Inflammatory macrophage treated with lipopolysaccharide for 1 hour (primary cell): Measurements from ENCODE around the gene USP11.

ENCODE experiments used
- DNase-seq, 2 donors: peaks; one replicate each; pipeline ENCODE4 v3.0.0-alpha.2; 2020 to 2022

USP11 gene

DNA sequence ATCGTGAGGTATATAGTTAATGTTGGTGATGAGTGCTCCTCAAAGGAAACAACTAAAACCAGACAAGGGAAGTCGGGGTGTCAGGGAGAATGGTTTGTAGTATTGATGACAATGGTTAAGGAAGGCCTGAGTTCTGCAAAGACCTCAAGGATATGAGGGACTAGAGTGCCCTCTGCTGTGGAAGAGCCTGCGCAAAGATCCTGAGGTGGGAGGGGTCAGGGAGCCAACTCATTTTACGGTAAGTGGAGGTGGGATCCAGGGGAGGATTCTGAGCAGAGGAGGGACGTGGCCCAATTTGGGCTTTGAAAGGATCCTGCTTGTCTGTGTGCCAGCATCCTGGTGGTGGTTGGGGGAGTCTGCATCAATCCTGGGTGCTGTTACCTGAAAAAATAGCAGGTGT lies 27.8 kb upstream of the USP11 start:
- no peak for DNase-seq

DNA sequence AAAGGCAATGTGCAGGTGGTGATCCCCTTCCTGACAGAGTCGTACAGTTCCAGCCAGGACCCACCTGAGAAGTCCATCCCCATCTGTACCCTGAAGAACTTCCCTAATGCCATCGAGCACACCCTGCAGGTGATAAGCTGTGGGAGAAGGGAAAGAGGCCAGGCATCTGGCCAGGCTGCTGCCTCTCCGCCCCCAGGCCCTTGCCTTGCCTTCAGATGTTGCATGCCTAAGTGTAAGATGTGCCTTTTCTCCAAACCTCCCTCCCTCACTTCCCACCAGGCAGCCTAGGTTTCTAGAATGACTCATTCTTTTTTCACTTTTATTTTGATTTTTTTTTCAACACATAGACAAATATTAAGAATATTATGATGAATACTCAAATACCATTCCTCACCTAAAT lies 26.5 kb upstream of the USP11 start:
- no peak for DNase-seq

DNA sequence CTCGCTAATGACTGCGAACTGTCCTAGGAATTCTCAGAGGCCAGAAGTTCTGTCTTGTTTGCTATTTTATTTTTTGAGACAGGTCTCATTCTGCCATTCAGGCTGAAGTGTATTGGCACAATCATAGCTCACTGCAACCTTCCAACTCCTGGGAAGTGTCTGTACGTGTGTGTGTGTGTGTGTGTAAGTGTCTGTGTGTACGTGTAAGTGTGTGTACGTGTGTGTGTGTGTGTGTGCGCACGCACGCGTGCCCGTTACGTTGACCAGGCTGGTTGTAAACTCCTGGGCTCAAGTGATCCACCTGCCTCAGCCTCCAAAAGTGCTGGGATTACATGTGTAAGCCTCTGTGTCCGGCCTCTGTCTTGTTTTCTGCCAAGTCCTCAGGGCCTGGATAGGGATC lies 24.7 kb upstream of the USP11 start:
- no peak for DNase-seq

DNA sequence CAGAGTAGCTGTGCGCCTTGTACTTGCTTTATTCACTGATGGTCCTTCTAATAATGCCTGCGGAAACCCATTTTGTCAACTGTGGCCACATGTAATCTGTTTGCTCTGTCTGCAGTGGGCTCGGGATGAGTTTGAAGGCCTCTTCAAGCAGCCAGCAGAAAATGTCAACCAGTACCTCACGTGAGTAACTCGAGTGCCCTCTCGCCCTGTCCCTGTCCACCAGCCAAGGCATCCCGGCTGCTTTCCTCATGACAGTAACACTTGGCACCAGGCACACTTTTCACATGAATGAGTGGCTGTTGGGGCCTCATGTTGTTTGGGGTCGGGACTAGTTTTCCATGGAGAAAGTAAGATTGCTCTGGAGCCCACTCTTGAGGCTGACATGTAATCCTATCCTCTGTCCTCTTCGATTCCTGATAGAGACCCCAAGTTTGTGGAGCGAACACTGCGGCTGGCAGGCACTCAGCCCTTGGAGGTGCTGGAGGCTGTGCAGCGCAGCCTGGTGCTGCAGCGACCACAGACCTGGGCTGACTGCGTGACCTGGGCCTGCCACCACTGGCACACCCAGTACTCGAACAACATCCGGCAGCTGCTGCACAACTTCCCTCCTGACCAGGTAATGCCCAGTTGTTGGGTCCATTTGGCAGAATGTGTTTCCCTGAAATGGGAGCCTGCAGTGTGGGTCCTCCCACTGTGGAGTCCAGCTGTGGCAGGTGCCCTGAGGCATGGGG lies 23.1 kb upstream of the USP11 start:
- no peak for DNase-seq

DNA sequence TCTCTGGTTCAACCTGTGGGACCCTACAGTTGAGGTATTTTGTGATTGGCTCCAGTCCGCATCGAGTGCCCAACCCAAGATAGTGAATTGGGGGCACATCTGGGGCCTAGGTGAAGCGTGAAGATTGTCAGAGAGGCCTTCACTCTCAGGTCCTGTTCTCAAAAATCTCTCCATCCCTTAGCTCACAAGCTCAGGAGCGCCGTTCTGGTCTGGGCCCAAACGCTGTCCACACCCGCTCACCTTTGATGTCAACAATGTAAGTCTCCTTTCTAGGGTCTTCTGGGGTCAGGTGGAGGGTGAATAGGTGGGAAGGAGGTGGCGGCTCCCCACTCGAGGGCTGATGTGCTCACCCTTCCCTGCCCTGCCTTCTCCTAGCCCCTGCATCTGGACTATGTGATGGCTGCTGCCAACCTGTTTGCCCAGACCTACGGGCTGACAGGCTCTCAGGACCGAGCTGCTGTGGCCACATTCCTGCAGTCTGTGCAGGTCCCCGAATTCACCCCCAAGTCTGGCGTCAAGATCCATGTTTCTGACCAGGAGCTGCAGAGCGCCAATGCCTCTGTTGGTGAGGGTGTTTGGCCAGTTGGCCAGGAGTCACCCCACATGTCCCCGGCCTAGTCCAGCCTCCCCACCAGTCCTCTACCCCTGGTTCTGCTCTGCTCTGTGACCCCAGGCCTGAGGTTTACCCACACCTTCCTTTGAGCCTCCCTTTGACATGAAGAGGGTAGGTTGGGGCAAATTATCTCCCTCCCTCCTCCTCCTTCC lies 22.0 kb upstream of the USP11 start:
- no peak for DNase-seq

DNA sequence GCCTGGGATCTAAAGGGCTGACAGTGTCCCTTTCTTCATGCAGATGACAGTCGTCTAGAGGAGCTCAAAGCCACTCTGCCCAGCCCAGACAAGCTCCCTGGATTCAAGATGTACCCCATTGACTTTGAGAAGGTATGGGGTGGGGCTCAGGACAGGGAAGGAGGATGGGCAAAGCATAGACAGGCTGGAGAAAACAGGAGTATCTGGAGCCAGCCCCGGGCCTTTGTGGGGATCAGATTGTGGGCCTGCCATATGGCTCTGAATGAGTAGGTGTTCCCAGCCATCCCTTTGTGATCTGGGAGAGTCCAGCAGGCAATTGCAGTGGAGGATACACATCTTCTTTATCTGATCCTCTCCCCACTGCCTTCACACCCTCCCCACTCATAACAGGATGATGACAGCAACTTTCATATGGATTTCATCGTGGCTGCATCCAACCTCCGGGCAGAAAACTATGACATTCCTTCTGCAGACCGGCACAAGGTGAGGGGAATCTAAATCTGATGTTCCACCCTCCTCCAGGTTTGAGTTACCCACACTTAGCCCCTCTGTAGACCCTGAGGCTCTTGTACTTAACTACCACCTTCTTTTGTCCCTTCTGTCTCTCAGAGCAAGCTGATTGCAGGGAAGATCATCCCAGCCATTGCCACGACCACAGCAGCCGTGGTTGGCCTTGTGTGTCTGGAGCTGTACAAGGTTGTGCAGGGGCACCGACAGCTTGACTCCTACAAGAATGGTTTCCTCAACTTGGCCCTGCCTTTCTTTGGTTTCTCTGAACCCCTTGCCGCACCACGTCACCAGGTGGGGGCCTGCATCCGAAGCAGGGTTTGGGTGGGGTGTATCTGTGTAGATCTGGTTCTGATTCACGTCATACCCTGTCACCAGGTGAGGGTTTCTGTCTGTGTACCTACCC lies 20.2 kb upstream of the USP11 start:
- no peak for DNase-seq

DNA sequence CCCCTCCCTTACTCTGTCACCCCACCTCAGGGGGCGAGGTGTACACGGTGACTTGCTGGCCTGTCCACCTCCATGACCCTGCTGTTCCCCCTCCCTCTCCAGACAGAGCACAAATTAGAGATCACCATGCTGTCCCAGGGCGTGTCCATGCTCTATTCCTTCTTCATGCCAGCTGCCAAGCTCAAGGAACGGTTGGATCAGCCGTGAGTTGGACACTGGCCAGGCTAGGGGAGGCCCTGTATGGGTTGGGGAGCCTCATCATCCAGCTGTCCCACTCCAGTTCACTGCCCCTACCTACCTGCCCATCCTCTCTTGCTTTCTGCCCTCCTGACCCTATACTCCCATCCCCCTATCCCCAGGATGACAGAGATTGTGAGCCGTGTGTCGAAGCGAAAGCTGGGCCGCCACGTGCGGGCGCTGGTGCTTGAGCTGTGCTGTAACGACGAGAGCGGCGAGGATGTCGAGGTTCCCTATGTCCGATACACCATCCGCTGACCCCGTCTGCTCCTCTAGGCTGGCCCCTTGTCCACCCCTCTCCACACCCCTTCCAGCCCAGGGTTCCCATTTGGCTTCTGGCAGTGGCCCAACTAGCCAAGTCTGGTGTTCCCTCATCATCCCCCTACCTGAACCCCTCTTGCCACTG lies 18.3 kb upstream of the USP11 start:
- no peak for DNase-seq

DNA sequence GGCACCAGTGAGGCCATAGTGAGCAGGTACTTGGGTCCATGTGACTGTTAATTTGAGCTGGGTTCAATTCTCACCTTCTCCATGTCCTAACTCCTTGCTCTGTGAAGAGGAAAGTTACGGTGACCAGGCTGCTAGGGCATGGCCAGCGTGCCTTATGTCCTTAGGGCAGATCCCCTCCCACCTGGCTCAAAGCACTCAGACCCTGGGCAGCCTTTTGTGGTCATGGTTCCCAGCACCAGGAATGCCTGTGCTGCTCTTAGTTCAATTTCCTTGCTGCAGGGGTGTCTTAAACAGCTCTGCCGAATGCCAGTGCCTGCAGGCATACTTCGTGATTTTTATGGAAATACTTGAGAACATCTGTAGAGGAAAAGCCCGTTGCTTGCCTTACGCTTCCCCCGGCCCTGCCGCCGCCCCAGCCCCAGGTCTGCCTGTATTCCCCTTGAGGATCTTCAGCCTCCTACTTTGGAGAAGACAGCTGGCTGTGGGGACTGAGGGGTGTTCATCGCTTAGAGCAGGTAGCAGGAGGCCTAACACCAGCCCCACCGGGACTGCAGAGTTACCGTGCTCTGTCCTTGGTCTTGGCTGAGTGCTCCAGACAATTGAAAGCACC lies 17.4 kb upstream of the USP11 start:
- no peak for DNase-seq

DNA sequence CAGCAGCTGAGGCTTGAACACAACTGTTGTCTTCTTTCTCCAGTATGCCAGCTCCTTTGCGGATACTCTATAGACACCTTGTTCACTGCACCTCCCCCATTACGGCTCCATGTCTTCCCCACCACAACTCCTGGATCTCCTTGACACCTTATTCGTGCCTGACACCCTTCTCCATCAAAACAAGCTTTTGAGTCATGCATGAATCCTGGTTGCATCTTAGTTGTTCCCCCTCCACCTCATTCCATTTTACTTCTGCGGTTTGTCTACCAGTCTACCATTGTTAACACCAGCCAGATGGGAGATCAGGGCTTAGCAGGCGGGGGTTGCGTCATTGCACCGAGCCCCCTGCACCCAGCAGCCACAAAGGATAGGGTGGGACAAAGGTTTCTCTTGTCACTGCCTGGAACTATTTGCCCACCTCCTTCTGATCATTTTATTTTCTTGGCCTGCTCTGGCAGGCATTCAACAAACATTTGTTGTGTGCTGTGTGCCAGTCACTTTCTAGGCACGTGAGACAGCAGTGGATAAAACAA lies 16.4 kb upstream of the USP11 start:
- no peak for DNase-seq

DNA sequence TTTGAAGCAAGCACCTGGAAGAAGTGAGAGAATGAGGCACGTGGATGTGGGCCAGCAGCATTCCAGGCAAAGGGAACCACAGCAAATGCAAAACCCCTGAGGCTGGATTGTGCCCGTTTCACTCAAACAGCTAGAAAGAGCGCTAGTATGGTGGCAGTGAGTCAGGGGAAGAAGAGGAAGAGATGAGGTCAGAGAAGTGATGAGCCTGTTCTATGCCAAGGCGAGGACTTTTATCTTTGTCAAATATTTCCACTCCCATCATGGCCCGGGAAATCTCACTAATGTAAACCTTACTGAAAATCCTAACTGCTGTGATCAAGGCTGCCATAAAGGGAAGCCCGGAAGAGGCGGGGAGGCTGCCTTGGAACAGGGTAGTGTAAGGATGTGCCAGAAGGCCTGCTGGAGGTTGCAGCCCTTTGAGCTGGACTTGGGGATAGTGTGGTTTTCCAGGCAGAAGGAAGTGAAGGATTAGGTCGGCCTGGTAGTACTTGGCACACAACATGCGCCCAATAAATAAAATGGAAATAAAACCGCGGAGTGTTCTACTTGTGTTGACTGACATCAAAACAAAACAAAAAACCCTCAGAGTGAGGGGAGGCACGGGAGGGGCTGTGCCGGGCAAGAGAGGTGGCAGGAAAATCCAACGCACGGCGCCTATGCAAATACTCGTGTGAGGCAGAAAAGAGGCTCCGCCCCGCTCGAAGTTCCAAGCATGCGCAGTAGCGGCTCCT lies 15.5 kb upstream of the USP11 start:
- DNase-seq = peak; percentile 33 to 45

DNA sequence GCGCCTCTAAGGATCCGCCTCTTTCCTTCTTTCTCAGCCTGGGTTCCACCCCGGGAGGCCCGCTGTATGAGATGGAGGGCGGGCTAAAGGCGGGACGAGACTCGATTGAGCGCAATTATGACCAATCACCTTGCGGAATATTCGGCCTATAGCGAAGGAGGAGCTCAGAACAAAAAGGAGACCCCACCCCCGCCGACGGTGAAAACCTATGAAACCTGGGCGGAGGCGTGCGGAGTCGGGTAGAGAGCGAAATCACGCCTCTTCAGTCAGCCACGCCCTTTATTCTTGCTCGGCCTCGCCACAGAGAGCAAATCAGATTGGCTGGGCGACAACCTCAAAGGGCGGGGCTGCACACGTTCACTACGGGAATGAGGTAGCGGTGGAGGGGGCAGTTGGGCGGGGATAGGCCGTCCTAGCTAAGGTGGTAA lies 14.9 kb upstream of the USP11 start:
- DNase-seq = peak; percentile 96 to 97

DNA sequence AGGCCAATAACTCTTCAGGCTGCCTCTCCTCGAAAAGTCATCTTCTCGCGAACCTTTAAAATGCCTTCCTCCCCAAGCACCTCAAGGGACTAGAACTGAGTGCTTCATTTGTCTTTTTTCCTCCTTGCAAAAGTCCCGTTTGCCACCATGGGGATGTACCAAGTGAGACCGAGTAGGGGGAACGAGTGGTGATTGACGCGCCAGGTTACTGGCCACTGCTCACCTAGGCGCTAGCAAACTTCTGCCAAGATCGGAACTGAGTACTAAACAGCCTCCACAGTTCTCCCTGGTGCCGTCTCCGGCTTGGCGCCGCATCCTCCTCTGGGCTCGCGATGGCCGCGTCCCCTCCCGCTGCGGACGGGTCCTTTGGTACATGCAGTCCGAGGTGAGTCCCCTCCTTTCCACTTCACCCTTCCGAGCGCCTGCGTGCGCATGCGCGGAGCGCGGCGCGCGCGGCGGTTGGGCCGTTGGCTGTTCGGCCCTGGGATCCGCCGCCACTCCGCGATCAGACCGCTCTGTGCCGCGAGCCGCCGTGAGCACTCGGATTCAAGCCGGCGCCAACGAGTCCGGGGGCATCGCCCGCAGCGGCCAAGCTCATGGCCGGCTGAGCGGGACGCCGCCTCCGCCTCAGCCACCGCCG lies 14.4 kb upstream of the USP11 start, which contains the start of gene CDK16:
TSS of gene CDK16 (plus strand) at position 402 of the 640 bp plus-strand sequence. CDS start 4,877 bp downstream, outside the sequence.
- peak; percentile 64 to 68 for DNase-seq

DNA sequence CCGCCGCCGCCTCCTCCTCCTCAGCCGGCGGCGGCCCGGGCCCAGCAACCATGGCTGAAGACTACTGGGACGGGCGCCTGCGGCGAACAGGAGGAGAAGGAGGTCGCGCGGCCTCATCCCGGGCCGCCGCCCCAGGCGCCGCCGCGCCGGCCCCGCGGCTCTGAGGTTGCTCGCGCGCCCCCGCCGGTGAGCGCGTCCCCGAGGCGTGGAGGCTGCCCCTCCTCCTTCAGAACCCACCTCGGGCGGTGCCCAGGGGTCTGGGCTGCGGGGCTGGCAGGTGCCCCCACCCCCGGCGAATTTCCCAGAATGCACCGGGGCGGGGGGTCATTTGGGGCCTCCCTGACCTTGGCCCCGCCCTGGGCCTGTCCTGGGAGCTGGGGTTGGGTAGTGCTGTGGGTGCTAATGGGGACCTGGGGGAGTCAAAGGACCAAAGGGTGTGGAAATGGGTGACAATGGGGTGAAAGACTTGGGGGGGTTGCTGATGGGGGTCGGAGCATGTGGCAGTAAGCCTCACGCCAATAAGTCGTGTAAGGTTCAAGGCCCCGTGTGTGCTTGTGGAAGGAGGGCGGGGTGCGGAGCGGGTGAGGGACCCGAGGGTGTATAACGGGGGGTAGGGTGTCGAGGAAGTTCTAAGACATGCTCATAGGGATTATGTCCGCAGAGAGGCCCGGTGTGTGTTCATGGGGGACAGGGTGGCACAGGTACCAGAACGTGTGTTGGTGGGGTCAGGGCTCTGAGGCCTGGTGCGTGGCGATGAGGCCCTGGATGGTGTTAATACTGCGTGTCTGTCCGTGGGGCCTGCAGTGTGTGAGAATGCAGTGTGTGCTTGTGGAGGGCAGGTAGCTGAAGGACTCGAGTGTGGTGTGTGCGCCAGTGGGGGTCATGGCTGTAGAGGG lies 13.6 kb upstream of the USP11 start:
- DNase-seq = peak; percentile 32 to 40

DNA sequence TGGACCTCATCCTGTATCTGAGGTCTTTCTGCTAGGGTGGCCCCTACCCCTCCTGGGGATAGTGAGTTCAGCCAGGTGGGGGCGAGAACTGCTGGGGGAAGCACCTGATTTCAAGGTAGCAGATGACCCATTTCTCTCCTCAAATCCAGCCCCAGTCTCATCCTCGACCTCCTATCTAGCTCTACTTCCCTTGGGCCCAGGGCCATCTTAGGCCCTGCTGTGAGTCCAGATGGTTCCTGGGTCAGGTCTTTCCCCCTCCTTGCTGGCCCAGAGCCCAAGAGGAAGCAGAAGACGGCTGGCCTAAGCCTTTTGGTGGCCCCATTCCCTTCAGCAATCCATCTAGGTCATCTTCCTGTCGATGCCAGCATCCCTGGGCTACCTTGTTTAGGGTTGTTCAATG lies 11.1 kb upstream of the USP11 start:
- no peak for DNase-seq

DNA sequence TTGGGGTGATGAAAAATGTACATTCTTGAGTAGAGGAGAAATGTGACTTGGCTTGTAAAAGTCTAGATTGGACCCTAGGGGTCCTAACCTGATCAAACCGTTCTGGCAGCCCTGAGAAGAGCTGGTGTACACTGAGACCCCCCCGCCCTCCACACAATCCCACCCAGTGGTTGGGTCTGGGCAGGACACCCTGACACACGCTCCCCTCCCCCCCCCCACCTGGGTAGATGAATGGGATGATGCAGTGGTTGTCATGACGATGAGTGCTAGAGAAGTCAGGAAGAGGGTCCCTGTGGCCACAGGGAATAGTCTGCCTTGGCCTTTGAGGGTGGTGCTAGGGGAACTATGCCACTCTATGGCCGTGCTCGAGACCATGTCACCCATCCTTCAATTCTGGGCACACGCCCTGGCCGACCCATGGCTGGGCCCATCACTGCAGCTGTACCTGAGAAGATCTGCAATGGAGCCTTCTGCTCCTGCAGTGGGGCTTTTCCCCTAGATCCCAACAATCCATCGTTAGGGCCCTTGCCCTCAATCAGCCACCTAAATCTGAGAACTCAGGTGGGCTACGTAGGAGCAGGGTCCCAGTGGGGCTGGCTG lies 10.0 kb upstream of the USP11 start:
- DNase-seq = no peak

DNA sequence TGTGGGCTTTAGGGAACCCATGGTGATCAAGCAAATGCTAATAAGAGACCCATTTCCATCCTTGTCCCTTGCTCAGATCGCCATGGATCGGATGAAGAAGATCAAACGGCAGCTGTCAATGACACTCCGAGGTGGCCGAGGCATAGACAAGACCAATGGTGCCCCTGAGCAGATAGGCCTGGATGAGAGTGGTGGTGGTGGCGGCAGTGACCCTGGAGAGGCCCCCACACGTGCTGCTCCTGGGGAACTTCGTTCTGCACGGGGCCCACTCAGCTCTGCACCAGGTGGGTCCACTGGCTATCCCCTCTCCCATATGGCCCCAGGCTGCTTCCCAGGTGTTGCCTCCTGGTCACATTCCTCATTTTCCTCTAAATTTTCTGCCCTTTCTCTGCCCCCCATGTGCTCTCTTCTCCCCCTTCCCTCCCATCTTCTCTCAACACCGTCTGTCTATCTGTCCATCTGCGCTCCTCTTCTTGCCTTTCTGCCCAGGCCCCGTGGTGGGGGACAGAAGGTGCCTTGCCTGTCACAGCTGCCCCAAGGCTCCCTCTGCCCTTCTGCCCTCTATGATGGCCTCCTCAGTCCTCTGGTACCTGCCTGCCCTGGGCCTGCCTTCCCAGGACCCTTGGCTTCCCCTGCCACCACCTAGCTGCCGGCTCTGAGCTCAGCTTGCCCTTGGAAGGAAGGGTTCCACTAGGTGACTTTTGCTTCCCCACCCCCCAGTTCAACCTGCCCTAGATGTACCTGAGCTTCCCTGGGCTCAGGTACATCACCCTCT lies 9.1 kb upstream of the USP11 start:
- DNase-seq = no peak

DNA sequence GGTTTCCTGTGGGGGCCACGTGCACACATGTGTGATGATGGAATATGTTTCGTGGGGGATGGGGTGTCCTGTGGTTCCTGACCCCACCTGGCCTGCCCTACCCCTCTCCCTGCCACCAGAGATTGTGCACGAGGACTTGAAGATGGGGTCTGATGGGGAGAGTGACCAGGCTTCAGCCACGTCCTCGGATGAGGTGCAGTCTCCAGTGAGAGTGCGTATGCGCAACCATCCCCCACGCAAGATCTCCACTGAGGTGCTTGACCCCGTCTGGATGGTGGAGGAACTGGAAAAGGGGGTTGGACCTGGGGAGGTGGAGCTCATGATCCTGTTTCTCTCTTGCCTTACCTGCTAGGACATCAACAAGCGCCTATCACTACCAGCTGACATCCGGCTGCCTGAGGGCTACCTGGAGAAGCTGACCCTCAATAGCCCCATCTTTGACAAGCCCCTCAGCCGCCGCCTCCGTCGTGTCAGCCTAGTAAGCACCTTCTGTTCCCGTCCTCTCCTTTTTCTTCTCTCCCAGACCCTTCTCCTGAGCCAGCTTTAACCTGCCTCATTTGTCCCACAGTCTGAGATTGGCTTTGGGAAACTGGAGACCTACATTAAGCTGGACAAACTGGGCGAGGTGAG lies 8.4 kb upstream of the USP11 start:
- no peak for DNase-seq

DNA sequence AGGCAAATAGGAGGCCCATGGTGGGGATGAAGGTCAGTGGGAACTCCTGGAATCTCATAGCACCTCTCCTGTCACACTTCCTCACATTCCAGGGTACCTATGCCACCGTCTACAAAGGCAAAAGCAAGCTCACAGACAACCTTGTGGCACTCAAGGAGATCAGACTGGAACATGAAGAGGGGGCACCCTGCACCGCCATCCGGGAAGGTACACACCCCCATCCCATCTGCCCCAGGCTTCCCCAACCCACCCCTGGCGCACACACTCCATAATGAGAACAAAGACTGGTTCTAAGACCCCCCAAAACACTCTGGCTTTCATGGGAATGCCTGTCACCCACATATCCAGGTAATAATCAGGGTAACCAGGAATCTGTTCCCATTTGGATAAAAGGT lies 7.9 kb upstream of the USP11 start:
- no peak for DNase-seq
